Measurements from ENCODE around the gene NKD1.

Gene NKD1

GRCh38 chr16:50599494-50599893, 51.3 kb downstream of the NKD1 start:
- DNase-seq (ENCODE audit: low read depth, low spot score) = no peak

GRCh38 chr16:50600582-50601283, 52.5 kb downstream of the NKD1 start:
- DNase-seq (ENCODE audit: low read depth, low spot score) = no peak

GRCh38 chr16:50601341-50601740, 53.1 kb downstream of the NKD1 start:
- no peak for DNase-seq (ENCODE audit: low read depth, low spot score)

GRCh38 chr16:50602126-50602525, 53.9 kb downstream of the NKD1 start:
- no peak for DNase-seq (ENCODE audit: low read depth, low spot score)

GRCh38 chr16:50602531-50603205, 54.5 kb downstream of the NKD1 start:
- DNase-seq (ENCODE audit: low read depth, low spot score) = no peak

GRCh38 chr16:50603206-50604064, 55.2 kb downstream of the NKD1 start:
- DNase-seq (ENCODE audit: low read depth, low spot score) = no peak

GRCh38 chr16:50604065-50604418, 55.8 kb downstream of the NKD1 start:
- DNase-seq (ENCODE audit: low read depth, low spot score) = no peak

GRCh38 chr16:50604610-50605009, 56.4 kb downstream of the NKD1 start:
- DNase-seq (ENCODE audit: low read depth, low spot score) = no peak

GRCh38 chr16:50605733-50606430, 57.7 kb downstream of the NKD1 start:
- no peak for DNase-seq (ENCODE audit: low read depth, low spot score)

GRCh38 chr16:50606431-50607050, 58.3 kb downstream of the NKD1 start:
- DNase-seq (ENCODE audit: low read depth, low spot score) = no peak

GRCh38 chr16:50607051-50607431, 58.8 kb downstream of the NKD1 start:
- no peak for DNase-seq (ENCODE audit: low read depth, low spot score)

GRCh38 chr16:50607447-50607846, 59.3 kb downstream of the NKD1 start:
- DNase-seq (ENCODE audit: low read depth, low spot score) = no peak

GRCh38 chr16:50607970-50608557, 59.9 kb downstream of the NKD1 start:
- no peak for DNase-seq (ENCODE audit: low read depth, low spot score)

- no peak for DNase-seq (ENCODE audit: low read depth, low spot score)
These were observed 60.9 kb downstream of the NKD1 start for GRCh38 chr16:50609049-50609448.

GRCh38 chr16:50609471-50609870, 61.3 kb downstream of the NKD1 start:
- DNase-seq (ENCODE audit: low read depth, low spot score) = no peak

- DNase-seq (ENCODE audit: low read depth, low spot score) = no peak
These were observed 62.4 kb downstream of the NKD1 start for GRCh38 chr16:50610331-50611262.

- no peak for DNase-seq (ENCODE audit: low read depth, low spot score)
These were observed 63.2 kb downstream of the NKD1 start for GRCh38 chr16:50611332-50611934.

- no peak for DNase-seq (ENCODE audit: low read depth, low spot score)
These were observed 64.0 kb downstream of the NKD1 start for GRCh38 chr16:50611995-50612848.

- no peak for DNase-seq (ENCODE audit: low read depth, low spot score)
These were observed 64.6 kb downstream of the NKD1 start for GRCh38 chr16:50612849-50613198.

All from smooth muscle cell of the brain vasculature (primary cell).